Activated CD4-positive, alpha-beta memory T cell treated with anti-CD3 and anti-CD28 coated beads, Interleukin-2, amount 10 ng/mL, durations not matched to agents 7 days and 5 days (primary cell): Measurements from ENCODE around the gene ALOX15. TPM values are rescaled to one million over a fixed set of nuclear protein-coding genes. Genes with fewer than 3 reads are reported as not detected.
"Not testable (repeated sequence)": the region's sequence is repeated elsewhere in the genome, so short reads cannot be mapped to it uniquely, and the experiment has no call there.

Source experiments
- CTCF ChIA-PET: fragments of 350-600 bp; sonication (Branson Sonifier 250); formaldehyde crosslinking; loops from one replicate; lab custom pipeline; 2021; ENCODE audit warnings: antibody characterized with exemption, inconsistent platforms; lab: Charles Lee
- POLR2A ChIA-PET: fragments of 350-600 bp; sonication (Branson Sonifier 250); formaldehyde crosslinking; loops from one replicate; lab custom pipeline; 2021; ENCODE audit warnings: antibody characterized with exemption; lab: Charles Lee
- DNase-seq: peaks from one replicate; pipeline ENCODE4 v3.0.0-alpha.2; 2020
- H3K27ac Mint-ChIP-seq: one replicate; pipeline ENCODE4 v1.8.0; 2021; ENCODE audit warnings: mild to moderate bottlenecking, mixed read lengths
- H3K27me3 Mint-ChIP-seq: one replicate; pipeline ENCODE4 v1.8.0; 2021; ENCODE audit warnings: mixed read lengths
- H3K36me3 Mint-ChIP-seq: one replicate; pipeline ENCODE4 v1.8.0; 2021; ENCODE audit warnings: low read depth, mixed read lengths
- H3K4me1 Mint-ChIP-seq: one replicate; pipeline ENCODE4 v1.8.0; 2021; ENCODE audit warnings: mixed read lengths
- H3K4me3 Mint-ChIP-seq: one replicate; pipeline ENCODE4 v1.8.0; 2021; ENCODE audit warnings: mild to moderate bottlenecking, mixed read lengths
- H3K9me3 Mint-ChIP-seq: one replicate; pipeline ENCODE4 v1.8.0; 2021; ENCODE audit warnings: mixed read lengths
- total RNA-seq, 2 experiments: library from RNA; stranded (reverse); gene quantifications; one replicate each; pipeline ENCODE4 v1.2.3, GENCODE V29; 2021

Gene ALOX15
- total RNA-seq, 2 experiments from 2014 or later = not detected

DNA sequence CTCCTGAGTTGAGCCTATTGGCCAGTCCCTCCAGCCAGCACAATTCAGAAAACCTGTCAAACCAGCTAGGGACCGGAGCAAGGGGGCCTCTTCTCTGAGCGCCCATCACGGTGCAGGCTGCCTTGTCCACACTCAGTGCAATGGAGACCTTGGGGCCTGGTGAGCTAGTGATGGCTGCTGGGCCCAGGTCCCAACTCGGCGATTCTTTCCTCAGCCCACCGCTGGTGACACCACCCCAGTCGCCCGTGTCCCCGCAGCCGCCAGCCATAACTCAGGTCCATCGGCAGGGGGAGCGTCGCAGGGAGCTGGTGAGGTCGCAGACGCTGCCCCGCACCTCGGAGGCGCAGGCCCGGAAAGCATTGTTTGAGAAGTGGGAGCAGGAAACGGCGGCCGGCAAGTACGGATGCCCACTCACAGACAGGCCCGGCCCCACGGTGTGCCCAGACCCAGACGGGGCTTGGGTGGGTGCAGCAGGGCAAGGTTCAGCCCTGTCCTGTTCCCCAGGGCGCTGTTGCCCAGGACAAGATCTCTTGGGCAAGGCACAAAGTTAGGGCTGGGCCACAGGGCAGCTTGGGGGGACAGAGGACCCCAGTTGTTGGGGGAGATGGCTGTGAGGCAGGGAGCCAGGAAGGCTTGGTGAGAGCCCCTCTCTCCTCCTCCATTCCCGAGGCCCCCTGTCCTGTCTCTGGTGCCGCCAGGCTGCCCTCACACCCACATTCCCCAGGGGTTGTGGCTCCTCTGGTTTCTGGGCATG lies 46.4 kb downstream of the ALOX15 start:
- POLR2A ChIA-PET = interaction anchor here (0.8 kb wide), 1 partner anchor 114 kb away, joined by 3 read pairs; no protein-coding TSS in a partner anchor
- Mint-ChIP-seq H3K36me3 (no peaks in the 10 kb centered on the region), H3K27me3 (peaks cover 3% of the 10 kb centered on the region), H3K4me1 (peaks cover 4% of the 10 kb centered on the region), H3K4me3 (no peak overlapping the region), H3K27ac (no peak overlapping the region), H3K9me3 (no peaks in the 10 kb centered on the region)
- CTCF ChIA-PET = interaction anchor here (0.7 to 1.2 kb wide), 2 partner anchors 28 to 30 kb away, joined by 3 to 4 read pairs; no protein-coding TSS in a partner anchor
- DNase-seq = peak; percentile 44

DNA sequence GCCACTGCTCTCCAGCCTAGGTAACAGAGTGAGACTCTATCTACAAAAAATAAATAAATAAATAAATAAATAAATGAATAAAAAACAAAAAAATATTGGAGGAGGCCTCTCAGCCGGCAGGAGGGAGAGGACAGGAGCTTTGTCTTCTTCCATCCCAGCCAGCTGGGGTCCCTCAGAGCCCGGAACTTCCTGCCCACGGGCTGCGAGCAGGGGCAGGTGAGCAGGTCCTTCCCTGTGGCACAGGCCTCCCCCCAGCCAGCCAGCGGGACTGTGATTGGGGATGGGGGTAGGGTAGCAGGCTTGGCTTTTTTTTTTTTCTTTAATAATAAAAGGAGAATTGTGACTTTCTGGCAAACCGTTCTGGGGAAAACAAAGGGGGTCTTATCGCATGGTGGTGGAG lies 47.1 kb downstream of the ALOX15 start:
- CTCF ChIA-PET = interaction anchor here (1.2 kb wide), 1 partner anchor 29 kb away, joined by 4 read pairs; no protein-coding TSS in a partner anchor
- H3K9me3 Mint-ChIP-seq = no peaks in the 10 kb centered on the region
- no peak overlapping the region for H3K4me3 Mint-ChIP-seq
- H3K4me1 Mint-ChIP-seq = peaks cover 4% of the 10 kb centered on the region
- no peaks in the 10 kb centered on the region for H3K36me3 Mint-ChIP-seq
- POLR2A ChIA-PET = no interaction called here
- DNase-seq = no peak
- peaks cover 2% of the 10 kb centered on the region for H3K27me3 Mint-ChIP-seq
- no peak overlapping the region for H3K27ac Mint-ChIP-seq

DNA sequence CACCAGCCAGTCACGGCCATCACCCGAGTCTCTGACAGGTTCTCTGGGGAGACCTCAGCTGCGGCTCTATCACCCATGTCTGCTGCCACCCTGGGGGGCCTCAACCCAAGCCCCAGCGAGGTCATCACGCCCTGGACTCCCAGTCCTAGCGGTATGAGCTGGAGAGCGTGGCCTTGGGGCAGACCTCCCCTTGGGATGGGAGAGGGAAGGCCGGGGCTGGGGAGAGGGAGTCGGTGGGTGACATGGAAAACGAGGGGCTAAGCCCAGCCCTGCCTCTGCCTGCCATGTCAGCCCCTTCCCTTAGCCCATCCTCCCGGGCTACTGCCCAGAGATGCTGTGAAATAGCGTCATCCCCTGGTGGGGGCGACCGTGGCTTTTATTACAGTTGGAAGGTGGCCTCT lies 48.5 kb downstream of the ALOX15 start:
- no peak for DNase-seq
- Mint-ChIP-seq H3K9me3 (no peaks in the 10 kb centered on the region), H3K27me3 (peaks cover 2% of the 10 kb centered on the region), H3K27ac (no peak overlapping the region), H3K4me3 (no peak overlapping the region), H3K36me3 (no peaks in the 10 kb centered on the region), H3K4me1 (peaks cover 4% of the 10 kb centered on the region)
- ChIA-PET CTCF (interaction anchor here (1.0 kb wide), 1 partner anchor 26 kb away, joined by 3 read pairs; no protein-coding TSS in a partner anchor), POLR2A (interaction anchor here (1.2 kb wide), 1 partner anchor 56 kb away, joined by 3 read pairs; no protein-coding TSS in a partner anchor)

DNA sequence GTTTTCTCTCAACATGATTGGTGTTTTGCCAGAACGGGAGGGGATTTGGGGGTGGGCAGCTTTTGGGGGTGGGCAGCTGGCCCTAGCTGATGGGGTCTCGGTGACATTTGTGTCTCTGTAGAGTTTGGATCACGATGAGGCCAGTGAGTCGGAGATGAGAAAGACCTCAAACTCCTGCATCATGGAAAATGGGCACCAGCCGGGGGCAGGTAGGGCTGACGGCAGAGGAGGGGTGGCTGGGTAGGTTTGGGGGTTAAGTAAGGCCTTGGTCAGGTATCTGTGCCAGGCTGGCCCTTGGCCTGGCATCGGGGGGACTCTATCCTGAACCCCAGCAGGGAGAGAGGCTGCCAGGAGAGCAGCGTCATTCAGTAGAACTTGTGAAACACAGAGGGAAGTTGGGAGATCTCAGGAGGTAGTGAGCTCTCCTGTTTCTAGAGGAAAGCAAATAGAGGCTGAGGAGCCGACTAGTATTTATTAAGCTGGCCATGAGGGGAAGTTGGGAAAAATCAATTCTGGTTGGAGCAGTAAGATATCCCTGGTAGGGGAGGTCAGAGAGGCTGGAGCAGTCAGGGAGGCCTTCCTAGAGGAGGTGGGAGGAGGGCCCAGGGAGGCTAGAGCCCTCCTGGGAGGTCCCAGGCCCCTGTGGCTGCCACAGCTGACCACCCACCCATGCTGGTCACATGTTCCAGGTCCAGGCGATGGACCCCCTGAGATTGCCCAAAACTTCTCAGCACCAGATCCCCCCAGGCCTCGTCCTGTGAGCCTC lies 49.1 kb downstream of the ALOX15 start:
- ChIA-PET POLR2A (interaction anchor here (1.2 kb wide), 1 partner anchor 55 kb away, joined by 3 read pairs; no protein-coding TSS in a partner anchor), CTCF (interaction anchor here (1.0 kb wide), 1 partner anchor 25 kb away, joined by 3 read pairs; no protein-coding TSS in a partner anchor)
- Mint-ChIP-seq H3K27ac (no peak overlapping the region), H3K27me3 (peaks cover 2% of the 10 kb centered on the region), H3K9me3 (no peaks in the 10 kb centered on the region), H3K4me1 (peaks cover 4% of the 10 kb centered on the region), H3K36me3 (no peaks in the 10 kb centered on the region), H3K4me3 (no peak overlapping the region)
- no peak for DNase-seq

DNA sequence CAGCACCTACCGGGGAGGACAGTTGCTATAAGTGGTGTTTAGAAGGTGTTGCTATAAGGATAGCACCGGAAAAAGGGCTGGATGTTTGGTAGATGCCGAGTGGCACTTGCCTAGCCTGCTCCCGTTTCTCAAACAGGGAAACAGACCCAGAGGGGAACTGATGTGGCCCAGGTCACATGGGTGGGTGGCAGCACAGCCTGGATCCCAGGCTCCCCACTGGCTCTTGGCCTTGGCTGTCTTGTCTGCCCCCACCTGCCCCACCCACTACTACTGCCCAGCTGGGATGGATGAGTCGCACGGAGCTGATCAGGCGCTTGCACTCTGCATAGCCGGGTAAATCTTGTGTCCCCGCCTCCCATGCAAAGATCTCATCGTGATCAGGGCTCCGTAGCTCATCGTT lies 49.9 kb downstream of the ALOX15 start:
- no peaks in the 10 kb centered on the region for H3K9me3 Mint-ChIP-seq
- H3K36me3 Mint-ChIP-seq = no peaks in the 10 kb centered on the region
- POLR2A ChIA-PET = no interaction called here
- H3K4me3 Mint-ChIP-seq = no peak overlapping the region
- H3K27ac Mint-ChIP-seq = no peak overlapping the region
- DNase-seq = no peak
- peaks cover 4% of the 10 kb centered on the region for H3K4me1 Mint-ChIP-seq
- H3K27me3 Mint-ChIP-seq = peaks cover 7% of the 10 kb centered on the region
- CTCF ChIA-PET = no interaction called here

DNA sequence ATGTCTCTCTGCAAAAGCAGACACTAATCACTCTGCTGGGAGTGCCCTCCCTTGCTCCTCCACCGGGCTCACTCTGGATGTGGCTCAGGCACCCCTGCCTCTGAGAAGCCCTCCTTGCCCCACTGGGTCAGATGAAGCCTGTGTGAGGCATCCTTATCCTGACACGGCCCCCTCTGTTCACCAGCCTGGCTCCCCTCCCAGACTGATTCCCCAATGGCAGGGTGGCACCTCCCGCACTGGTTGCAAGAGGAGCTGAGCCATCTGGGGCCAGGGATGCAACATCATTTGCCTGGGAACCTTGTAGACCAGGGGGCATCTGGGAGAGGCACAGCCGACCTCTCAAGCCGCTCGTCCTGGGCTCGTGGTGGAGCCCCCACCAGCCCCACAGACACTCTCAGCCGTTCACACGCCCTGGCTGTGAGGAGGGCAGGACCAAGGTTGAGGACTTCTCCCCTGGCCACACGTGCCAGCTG lies 50.5 kb downstream of the ALOX15 start:
- H3K4me1 Mint-ChIP-seq = peaks cover 4% of the 10 kb centered on the region
- ChIA-PET POLR2A (no interaction called here), CTCF (no interaction called here)
- H3K36me3 Mint-ChIP-seq = no peaks in the 10 kb centered on the region
- H3K9me3 Mint-ChIP-seq = no peaks in the 10 kb centered on the region
- no peak for DNase-seq
- peaks cover 12% of the 10 kb centered on the region for H3K27me3 Mint-ChIP-seq
- no peak overlapping the region for H3K27ac Mint-ChIP-seq
- H3K4me3 Mint-ChIP-seq = no peak overlapping the region

DNA sequence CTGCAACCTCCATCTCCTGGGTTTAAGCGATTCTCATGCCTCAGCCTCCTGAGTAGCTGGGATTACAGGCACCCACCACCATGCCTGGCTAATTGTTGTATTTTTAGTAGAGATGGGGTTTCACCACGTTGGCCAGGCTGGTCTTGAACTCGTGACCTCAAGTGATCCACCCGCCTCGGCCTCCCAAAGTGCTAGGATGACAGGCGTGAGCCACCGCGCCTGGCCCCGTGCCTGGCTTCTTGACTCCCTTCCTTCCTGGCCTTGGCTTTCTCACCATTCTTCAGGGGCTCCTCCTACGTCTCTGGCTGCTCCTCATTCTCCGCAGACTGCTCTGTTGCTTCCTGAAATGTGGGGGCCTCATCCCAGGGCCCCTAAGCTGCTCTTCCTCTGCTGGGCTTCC lies 51.4 kb downstream of the ALOX15 start:
- H3K9me3 Mint-ChIP-seq, H3K4me1 Mint-ChIP-seq, H3K4me3 Mint-ChIP-seq, H3K27ac Mint-ChIP-seq, DNase-seq, CTCF ChIA-PET, H3K36me3 Mint-ChIP-seq, POLR2A ChIA-PET: not testable (repeated sequence)
- peaks cover 19% of the 10 kb centered on the region for H3K27me3 Mint-ChIP-seq

DNA sequence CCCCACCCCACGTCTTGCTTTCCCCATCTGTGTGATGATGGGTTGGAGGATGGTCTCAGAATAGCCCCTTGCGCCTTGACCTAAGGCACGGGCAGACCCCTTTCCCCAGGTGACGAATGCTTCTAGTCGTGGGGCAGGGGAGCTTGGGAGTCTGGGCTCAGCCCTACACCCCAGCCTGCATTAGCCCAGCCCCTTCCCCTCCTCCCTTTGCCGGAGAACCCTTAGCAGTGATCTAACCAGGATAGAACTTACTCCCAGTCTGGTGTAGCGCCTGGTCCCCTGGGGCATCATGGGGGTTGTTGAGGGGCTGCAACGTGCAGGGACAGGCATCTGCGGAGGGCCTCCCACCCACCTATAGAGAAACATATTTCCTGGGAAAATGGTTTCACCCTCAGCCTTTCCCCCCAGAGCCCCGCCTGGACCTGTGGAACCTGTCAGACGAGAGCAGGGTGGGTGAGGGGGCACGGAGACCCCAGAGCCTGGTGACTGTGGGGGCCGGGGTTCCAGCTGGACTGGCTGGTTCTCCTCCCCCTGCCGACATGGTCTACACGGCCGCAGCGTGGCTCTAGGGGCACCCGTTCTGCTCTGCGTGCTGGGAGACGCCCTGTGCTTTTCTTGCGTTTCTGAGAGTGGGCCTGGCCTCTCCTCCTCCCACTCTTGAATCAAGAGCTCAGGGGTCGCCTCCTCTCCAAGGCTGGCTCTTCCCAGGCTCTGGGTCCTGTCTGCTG lies 52.4 kb downstream of the ALOX15 start:
- Mint-ChIP-seq H3K36me3 (no peaks in the 10 kb centered on the region), H3K4me1 (no peaks in the 10 kb centered on the region), H3K27ac (no peak overlapping the region), H3K4me3 (no peak overlapping the region), H3K9me3 (no peaks in the 10 kb centered on the region), H3K27me3 (peaks cover 21% of the 10 kb centered on the region)
- CTCF ChIA-PET = interaction anchor here (0.8 kb wide), 1 partner anchor 37 kb away, joined by 3 read pairs; no protein-coding TSS in a partner anchor
- no peak for DNase-seq
- POLR2A ChIA-PET = no interaction called here

DNA sequence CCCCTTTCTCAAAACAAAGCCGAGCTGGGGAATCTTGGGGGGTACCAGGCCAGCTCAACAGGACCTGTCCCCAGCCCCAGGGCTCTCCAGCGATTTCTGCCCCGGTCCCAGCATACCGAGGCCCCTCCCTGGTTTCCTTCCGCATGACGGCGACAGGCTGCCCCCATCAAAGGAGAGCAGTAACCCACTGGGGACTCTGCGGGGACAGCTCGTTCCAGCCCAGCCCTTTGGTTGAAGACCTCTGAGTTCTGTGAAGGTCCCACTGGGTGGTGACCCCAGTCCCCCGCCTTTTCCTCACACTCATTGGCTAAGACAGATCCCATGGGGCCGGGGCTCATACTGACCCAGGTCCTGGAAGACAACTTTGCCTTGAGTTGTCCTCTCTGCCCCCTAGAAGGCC lies 53.1 kb downstream of the ALOX15 start:
- H3K9me3 Mint-ChIP-seq = no peaks in the 10 kb centered on the region
- no peaks in the 10 kb centered on the region for H3K36me3 Mint-ChIP-seq
- H3K4me1 Mint-ChIP-seq = peaks cover 1% of the 10 kb centered on the region
- no peak for DNase-seq
- H3K27me3 Mint-ChIP-seq = peaks cover 27% of the 10 kb centered on the region
- CTCF ChIA-PET = interaction anchor here (0.8 kb wide), 1 partner anchor 38 kb away, joined by 3 read pairs; no protein-coding TSS in a partner anchor
- no peak overlapping the region for H3K4me3 Mint-ChIP-seq
- POLR2A ChIA-PET = no interaction called here
- H3K27ac Mint-ChIP-seq = no peak overlapping the region

DNA sequence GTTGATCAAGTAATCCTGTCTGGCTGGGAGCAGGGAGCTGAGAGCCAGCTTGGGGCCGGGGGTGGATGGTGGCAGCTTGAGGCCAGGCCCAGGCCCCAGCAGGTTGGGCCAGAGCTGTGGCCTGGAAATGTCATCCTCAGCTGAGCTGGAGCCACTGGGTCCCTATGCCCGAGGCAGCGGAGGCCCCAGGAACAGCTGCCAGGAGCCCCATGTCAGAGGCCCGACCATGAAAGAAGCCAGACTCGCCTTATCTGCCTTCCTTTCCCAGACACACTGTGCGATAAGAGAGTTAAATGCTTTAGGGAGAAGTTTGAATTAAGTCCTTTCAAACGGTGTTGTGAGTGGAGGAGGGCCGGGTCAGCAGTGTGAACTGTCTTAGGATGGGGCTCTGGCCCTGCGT lies 53.7 kb downstream of the ALOX15 start:
- DNase-seq = no peak
- Mint-ChIP-seq H3K27ac (no peak overlapping the region), H3K36me3 (no peaks in the 10 kb centered on the region), H3K9me3 (no peaks in the 10 kb centered on the region), H3K4me1 (peaks cover 1% of the 10 kb centered on the region), H3K4me3 (no peak overlapping the region), H3K27me3 (peaks cover 33% of the 10 kb centered on the region)
- ChIA-PET POLR2A (interaction anchor here (1.4 kb wide), 1 partner anchor 9 kb away, joined by 3 read pairs; no protein-coding TSS in a partner anchor), CTCF (interaction anchor here (0.8 kb wide), 1 partner anchor 38 kb away, joined by 3 read pairs; no protein-coding TSS in a partner anchor)

DNA sequence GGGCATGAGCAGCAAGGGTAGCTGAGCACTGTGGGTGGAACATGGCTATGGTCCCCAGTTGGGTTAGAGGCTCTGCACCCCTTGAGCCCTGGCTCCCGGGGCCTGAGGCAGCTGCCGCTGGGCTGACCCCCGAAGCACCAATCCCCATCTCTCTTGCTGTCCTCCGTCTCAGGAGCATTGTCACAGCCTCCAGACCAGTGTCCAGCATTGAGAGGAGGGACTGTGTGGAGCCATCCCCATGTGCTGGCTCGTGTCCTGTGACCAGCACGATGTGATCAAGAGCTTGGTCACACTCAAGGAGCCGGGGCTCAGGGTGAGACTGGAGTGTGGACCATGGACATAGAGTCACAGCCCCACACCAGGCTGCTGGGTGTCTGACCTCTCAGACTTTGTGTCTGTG lies 54.3 kb downstream of the ALOX15 start:
- H3K27me3 Mint-ChIP-seq = peaks cover 38% of the 10 kb centered on the region
- ChIA-PET CTCF (interaction anchor here (1.0 kb wide), 1 partner anchor 166 kb away, joined by 3 read pairs; no protein-coding TSS in a partner anchor), POLR2A (interaction anchor here (1.4 kb wide), 1 partner anchor 10 kb away, joined by 3 read pairs; no protein-coding TSS in a partner anchor)
- H3K4me1 Mint-ChIP-seq = peaks cover 1% of the 10 kb centered on the region
- no peak overlapping the region for H3K4me3 Mint-ChIP-seq
- DNase-seq = no peak
- no peak overlapping the region for H3K27ac Mint-ChIP-seq
- no peaks in the 10 kb centered on the region for H3K9me3 Mint-ChIP-seq
- no peaks in the 10 kb centered on the region for H3K36me3 Mint-ChIP-seq

DNA sequence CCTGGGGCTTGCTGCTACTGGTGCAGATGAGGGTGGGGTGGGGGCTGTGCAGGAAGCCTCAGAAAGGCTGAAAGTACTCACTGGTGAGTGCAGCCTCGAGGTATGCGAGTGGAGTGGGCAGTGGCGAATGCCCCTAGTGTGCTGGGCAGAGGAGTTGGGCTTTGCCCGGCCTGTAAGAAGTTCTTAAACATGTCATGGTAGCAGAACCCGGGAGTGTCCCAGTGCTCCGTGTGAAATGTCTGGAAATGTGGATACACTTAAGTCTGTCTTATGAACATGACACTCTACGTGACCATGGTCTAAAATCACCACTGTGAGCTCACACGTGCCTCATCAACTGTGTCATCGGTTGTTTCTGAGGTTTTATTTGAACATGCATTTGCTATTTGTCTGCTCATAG lies 55.4 kb downstream of the ALOX15 start:
- peaks cover 1% of the 10 kb centered on the region for H3K4me1 Mint-ChIP-seq
- no peak for DNase-seq
- CTCF ChIA-PET = no interaction called here
- POLR2A ChIA-PET = interaction anchor here (0.6 to 0.9 kb wide), 2 partner anchors 30 to 105 kb away, joined by 3 read pairs; no protein-coding TSS in a partner anchor
- H3K27ac Mint-ChIP-seq = no peak overlapping the region
- no peak overlapping the region for H3K4me3 Mint-ChIP-seq
- H3K36me3 Mint-ChIP-seq = no peaks in the 10 kb centered on the region
- H3K9me3 Mint-ChIP-seq = no peaks in the 10 kb centered on the region
- H3K27me3 Mint-ChIP-seq = peaks cover 44% of the 10 kb centered on the region
